ENCODE data around the gene ZEB1.

Gene ZEB1

DNA sequence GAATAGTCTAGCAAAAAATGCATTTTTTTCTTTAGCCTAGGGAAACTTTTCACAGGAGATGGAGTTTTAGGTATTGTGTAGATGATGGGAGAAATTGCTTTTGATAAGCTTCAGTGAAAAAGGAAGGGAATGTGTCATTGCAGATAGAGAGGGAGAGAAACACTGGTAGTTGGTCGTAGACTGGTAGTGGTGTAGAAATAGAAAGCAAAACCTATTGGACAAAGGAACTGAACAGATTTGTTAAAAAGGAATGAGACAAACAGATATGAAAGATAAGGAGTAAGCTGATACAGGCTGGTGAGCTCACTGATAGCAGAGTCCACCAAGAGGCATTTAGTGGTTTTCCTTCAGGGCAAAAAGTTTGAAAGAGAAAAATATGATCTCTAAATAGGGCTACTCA is 94.3 kb downstream of the ZEB1 start (continued):
- TF ChIP-seq, protein P1, sequence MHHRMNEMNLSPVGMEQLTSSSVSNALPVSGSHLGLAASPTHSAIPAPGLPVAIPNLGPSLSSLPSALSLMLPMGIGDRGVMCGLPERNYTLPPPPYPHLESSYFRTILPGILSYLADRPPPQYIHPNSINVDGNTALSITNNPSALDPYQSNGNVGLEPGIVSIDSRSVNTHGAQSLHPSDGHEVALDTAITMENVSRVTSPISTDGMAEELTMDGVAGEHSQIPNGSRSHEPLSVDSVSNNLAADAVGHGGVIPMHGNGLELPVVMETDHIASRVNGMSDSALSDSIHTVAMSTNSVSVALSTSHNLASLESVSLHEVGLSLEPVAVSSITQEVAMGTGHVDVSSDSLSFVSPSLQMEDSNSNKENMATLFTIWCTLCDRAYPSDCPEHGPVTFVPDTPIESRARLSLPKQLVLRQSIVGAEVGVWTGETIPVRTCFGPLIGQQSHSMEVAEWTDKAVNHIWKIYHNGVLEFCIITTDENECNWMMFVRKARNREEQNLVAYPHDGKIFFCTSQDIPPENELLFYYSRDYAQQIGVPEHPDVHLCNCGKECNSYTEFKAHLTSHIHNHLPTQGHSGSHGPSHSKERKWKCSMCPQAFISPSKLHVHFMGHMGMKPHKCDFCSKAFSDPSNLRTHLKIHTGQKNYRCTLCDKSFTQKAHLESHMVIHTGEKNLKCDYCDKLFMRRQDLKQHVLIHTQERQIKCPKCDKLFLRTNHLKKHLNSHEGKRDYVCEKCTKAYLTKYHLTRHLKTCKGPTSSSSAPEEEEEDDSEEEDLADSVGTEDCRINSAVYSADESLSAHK (tag by site-specific recombination; IDR thresholded peaks at IDR 0.05), result no peak
- no peak for TF ChIP-seq GLIS2 (tag by site-specific recombination; IDR thresholded peaks at IDR 0.05)
- TF ChIP-seq ZNF354C (tag by site-specific recombination; IDR thresholded peaks at IDR 0.05; ENCODE audit: borderline replicate concordance, low read depth), result no peak
- TF ChIP-seq, protein P2, sequence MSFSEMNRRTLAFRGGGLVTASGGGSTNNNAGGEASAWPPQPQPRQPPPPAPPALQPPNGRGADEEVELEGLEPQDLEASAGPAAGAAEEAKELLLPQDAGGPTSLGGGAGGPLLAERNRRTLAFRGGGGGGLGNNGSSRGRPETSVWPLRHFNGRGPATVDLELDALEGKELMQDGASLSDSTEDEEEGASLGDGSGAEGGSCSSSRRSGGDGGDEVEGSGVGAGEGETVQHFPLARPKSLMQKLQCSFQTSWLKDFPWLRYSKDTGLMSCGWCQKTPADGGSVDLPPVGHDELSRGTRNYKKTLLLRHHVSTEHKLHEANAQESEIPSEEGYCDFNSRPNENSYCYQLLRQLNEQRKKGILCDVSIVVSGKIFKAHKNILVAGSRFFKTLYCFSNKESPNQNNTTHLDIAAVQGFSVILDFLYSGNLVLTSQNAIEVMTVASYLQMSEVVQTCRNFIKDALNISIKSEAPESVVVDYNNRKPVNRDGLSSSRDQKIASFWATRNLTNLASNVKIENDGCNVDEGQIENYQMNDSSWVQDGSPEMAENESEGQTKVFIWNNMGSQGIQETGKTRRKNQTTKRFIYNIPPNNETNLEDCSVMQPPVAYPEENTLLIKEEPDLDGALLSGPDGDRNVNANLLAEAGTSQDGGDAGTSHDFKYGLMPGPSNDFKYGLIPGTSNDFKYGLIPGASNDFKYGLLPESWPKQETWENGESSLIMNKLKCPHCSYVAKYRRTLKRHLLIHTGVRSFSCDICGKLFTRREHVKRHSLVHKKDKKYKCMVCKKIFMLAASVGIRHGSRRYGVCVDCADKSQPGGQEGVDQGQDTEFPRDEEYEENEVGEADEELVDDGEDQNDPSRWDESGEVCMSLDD (tag by site-specific recombination; IDR thresholded peaks at IDR 0.05), result no peak
- TF ChIP-seq, protein P3, sequence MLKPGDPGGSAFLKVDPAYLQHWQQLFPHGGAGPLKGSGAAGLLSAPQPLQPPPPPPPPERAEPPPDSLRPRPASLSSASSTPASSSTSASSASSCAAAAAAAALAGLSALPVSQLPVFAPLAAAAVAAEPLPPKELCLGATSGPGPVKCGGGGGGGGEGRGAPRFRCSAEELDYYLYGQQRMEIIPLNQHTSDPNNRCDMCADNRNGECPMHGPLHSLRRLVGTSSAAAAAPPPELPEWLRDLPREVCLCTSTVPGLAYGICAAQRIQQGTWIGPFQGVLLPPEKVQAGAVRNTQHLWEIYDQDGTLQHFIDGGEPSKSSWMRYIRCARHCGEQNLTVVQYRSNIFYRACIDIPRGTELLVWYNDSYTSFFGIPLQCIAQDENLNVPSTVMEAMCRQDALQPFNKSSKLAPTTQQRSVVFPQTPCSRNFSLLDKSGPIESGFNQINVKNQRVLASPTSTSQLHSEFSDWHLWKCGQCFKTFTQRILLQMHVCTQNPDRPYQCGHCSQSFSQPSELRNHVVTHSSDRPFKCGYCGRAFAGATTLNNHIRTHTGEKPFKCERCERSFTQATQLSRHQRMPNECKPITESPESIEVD (tag by site-specific recombination; IDR thresholded peaks at IDR 0.05), result 0 out of 2 replicates have a peak, but pooled peaks have one; percentile 26
- TF ChIP-seq FEZF1 (tag by site-specific recombination; IDR thresholded peaks at IDR 0.05), result 0 out of 2 replicates have a peak, but pooled peaks have one; percentile 18
- 0 out of 2 replicates have a peak, but pooled peaks have one; percentile 29 for TF ChIP-seq ZNF843 (tag by site-specific recombination; IDR thresholded peaks at IDR 0.05)
- no peak for TF ChIP-seq ZNF184 (tag by site-specific recombination; IDR thresholded peaks at IDR 0.05)
- peak; percentile 76 for TF ChIP-seq PRDM1 (tag by site-specific recombination; IDR thresholded peaks at IDR 0.05)
- TF ChIP-seq ZNF529 (tag by site-specific recombination; IDR thresholded peaks at IDR 0.05; ENCODE audit: insufficient replicate concordance), result no peak

DNA sequence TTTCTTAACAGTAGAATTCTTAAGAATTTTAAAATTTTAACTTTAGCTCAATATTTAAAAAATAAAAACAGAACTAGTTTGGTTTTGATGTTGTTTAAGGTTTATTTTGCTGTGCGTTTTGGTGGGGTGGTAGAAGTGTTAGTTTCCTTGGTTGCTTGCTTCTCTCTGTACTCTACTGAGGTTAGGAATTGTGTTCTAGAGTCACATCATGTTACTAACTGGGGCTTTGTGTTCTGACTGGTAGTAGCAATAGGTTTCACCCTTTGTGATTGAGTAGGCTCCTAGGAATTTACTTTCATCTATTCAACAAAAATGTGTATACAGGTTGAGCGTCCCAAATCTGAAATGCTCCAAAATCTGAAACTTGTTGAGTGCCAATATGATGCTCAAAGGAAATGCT is 99.5 kb downstream of the ZEB1 start:
- no peaks in the 10 kb centered on the region for H3K36me3 ChIP-seq (ENCODE audit: control insufficient read depth in 2 of 2, insufficient read depth in 1 of 2, low read length in 2 of 2)
- CTCF ChIA-PET, result no interaction called here
- H3K9me3 ChIP-seq (ENCODE audit: control insufficient read depth, insufficient read depth, low read depth, low read length), result no peaks in the 10 kb centered on the region
- no peak overlapping the region for H3K27ac ChIP-seq (ENCODE audit: extremely low read depth, low read depth, low read length)
- no peak overlapping the region for H3K4me3 ChIP-seq (ENCODE audit: low read depth, low read length)
- 0 out of 2 replicates have a peak, but pooled peaks cover 6% of the 10 kb centered on the region for H3K4me1 ChIP-seq (ENCODE audit: control insufficient read depth, insufficient read depth, low read length)
- POLR2A ChIA-PET, result no interaction called here
- TF ChIP-seq ZBTB48 (tag by site-specific recombination; IDR thresholded peaks at IDR 0.05), result no peak
- no peak for TF ChIP-seq ZNF354C (tag by site-specific recombination; IDR thresholded peaks at IDR 0.05; ENCODE audit: borderline replicate concordance, low read depth)
- TF ChIP-seq KLF9 (tag by site-specific recombination; IDR thresholded peaks at IDR 0.05; ENCODE audit: low read depth), result no peak
- TF ChIP-seq ZNF747 (tag by site-specific recombination; IDR thresholded peaks at IDR 0.05), result no peak
- no peak for TF ChIP-seq ZBTB8A (tag by site-specific recombination; IDR thresholded peaks at IDR 0.05)
- TF ChIP-seq KLF10 (tag by site-specific recombination; IDR thresholded peaks at IDR 0.05), result no peak
- no peak for TF ChIP-seq ZNF311 (tag by site-specific recombination; IDR thresholded peaks at IDR 0.05; ENCODE audit: borderline replicate concordance)
- TF ChIP-seq ZIC2 (tag by site-specific recombination; IDR thresholded peaks at IDR 0.05), result no peak
- no peak for TF ChIP-seq ZNF266 (tag by site-specific recombination; IDR thresholded peaks at IDR 0.05; ENCODE audit: low read depth)
- no peak for TF ChIP-seq MYNN (tag by site-specific recombination; IDR thresholded peaks at IDR 0.05; ENCODE audit: borderline replicate concordance)
- TF ChIP-seq, protein P4, sequence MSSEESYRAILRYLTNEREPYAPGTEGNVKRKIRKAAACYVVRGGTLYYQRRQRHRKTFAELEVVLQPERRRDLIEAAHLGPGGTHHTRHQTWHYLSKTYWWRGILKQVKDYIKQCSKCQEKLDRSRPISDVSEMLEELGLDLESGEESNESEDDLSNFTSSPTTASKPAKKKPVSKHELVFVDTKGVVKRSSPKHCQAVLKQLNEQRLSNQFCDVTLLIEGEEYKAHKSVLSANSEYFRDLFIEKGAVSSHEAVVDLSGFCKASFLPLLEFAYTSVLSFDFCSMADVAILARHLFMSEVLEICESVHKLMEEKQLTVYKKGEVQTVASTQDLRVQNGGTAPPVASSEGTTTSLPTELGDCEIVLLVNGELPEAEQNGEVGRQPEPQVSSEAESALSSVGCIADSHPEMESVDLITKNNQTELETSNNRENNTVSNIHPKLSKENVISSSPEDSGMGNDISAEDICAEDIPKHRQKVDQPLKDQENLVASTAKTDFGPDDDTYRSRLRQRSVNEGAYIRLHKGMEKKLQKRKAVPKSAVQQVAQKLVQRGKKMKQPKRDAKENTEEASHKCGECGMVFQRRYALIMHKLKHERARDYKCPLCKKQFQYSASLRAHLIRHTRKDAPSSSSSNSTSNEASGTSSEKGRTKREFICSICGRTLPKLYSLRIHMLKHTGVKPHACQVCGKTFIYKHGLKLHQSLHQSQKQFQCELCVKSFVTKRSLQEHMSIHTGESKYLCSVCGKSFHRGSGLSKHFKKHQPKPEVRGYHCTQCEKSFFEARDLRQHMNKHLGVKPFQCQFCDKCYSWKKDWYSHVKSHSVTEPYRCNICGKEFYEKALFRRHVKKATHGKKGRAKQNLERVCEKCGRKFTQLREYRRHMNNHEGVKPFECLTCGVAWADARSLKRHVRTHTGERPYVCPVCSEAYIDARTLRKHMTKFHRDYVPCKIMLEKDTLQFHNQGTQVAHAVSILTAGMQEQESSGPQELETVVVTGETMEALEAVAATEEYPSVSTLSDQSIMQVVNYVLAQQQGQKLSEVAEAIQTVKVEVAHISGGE (tag by site-specific recombination; conservative IDR thresholded peaks at IDR 0.05; ENCODE audit: low read depth), result no peak
- TF ChIP-seq, protein P2 (tag by site-specific recombination; IDR thresholded peaks at IDR 0.05), result no peak
- no peak for TF ChIP-seq ZNF433 (tag by site-specific recombination; IDR thresholded peaks at IDR 0.05; ENCODE audit: low read depth)
- no peak for TF ChIP-seq KLF8 (tag by site-specific recombination; IDR thresholded peaks at IDR 0.05)
- TF ChIP-seq ZNF549 (tag by site-specific recombination; IDR thresholded peaks at IDR 0.05), result no peak

All from HEK293 (cell line).